K562 (cell line): ENCODE data around the gene ARHGAP10. TPM values are rescaled to one million over a fixed set of nuclear protein-coding genes. Genes with fewer than 3 reads are reported as not detected.

Experiments
- ATAC-seq: fragments of 200-7000 bp; cut with Tn5 transposase; 3 replicates; pipeline ENCODE4 v1.9.1; 2020; ENCODE audit warnings: moderate library complexity
- BruUV-seq: library from RNA; stranded (reverse); fragments of 400-500 nt; replicated peaks from 2 replicates; lab custom pipeline; 2021; lab: Mats Ljungman, UMichigan
- CTCF ChIA-PET: fragments of 300-600 bp; formaldehyde crosslinking; extraction: SDS; loops from one replicate; lab custom pipeline; 2021; ENCODE audit warnings: low intra/inter-chr PET ratio; lab: Yijun Ruan, JAX
- POLR2A ChIA-PET: fragments of 300-600, 350-650 bp; sonication (Branson Sonifier 250); formaldehyde crosslinking; extraction: SDS; loops from one replicate; lab custom pipeline; 2021; ENCODE audit warnings: antibody characterized with exemption, inconsistent platforms; lab: Yijun Ruan, JAX
- DNase-seq, 4 experiments: peaks; one replicate each; pipeline versions ENCODE4 v3.0.0 to v3.0.0-alpha.2; 2011 to 2018; ENCODE audit warnings: low spot score in 3 of 4, mixed read lengths in 3 of 4; ENCODE audit errors: extremely low read depth in 1 of 4
- FAIRE-seq: peaks from 2 replicates; lab custom pipeline; 2011; peaks lifted over from hg19 to GRCh38; lab: Jason Lieb, UNC
- H2AFZ ChIP-seq: 2 replicates; pipeline ENCODE4 v1.6.0; 2011; ENCODE audit warnings: low read depth, low read length, control low read depth, inconsistent platforms
- H3K27ac ChIP-seq: fragments of 200-600 bp; 3 replicates; pipeline ENCODE4 v1.8.0; 2011; ENCODE audit warnings: low read depth, mild to moderate bottlenecking, control low read depth, inconsistent platforms, low read length, moderate library complexity, mixed read lengths; ENCODE audit errors: extremely low read depth
- H3K27me3 ChIP-seq, 2 experiments: fragments of 300-600 bp in 1 of 2; 2 replicates in 1 of 2; 3 replicates in 1 of 2; pipeline versions ENCODE4 v1.6.0 to v1.8.0; 2011; ENCODE audit warnings: inconsistent platforms in 2 of 2, low read length in 2 of 2, mild to moderate bottlenecking in 1 of 2, mixed read lengths in 1 of 2, moderate library complexity in 1 of 2; ENCODE audit not compliant: control insufficient read depth in 2 of 2, insufficient read depth in 2 of 2
- H3K36me3 ChIP-seq: fragments of 300-600 bp; 3 replicates; pipeline ENCODE4 v1.8.0; 2011; ENCODE audit warnings: mild to moderate bottlenecking, low read length, inconsistent platforms; ENCODE audit not compliant: control insufficient read depth, insufficient read depth
- H3K4me1 ChIP-seq, 2 experiments: fragments of 200-600 bp in 1 of 2; replicated peaks in 1 of 2; 2 replicates in 1 of 2; 3 replicates in 1 of 2; pipeline versions ENCODE4 v1.5.1 to v1.8.0; 2011; ENCODE audit warnings: inconsistent platforms in 2 of 2, low read length in 2 of 2, mild to moderate bottlenecking in 1 of 2, mixed read lengths in 1 of 2, moderate library complexity in 1 of 2; ENCODE audit not compliant: control insufficient read depth in 2 of 2, insufficient read depth in 2 of 2
- H3K4me2 ChIP-seq: 2 replicates; pipeline ENCODE4 v1.6.1; 2011; ENCODE audit warnings: low read length, control low read depth, inconsistent platforms, mixed read lengths; ENCODE audit not compliant: insufficient read depth
- H3K4me3 ChIP-seq: fragments of 200-600 bp; sonication (generic), shearing (Covaris generic); 2 replicates; pipeline ENCODE4 v1.5.1; 2016; ENCODE audit warnings: control low read depth, inconsistent platforms
- H3K79me2 ChIP-seq: fragments of 200-600 bp; 3 replicates; pipeline ENCODE4 v1.8.0; 2011; ENCODE audit warnings: low read length, inconsistent platforms; ENCODE audit not compliant: control insufficient read depth, insufficient read depth
- H3K9ac ChIP-seq, 2 experiments: 2 replicates each; pipeline versions ENCODE4 v1.6.0 to v1.6.1; 2011; ENCODE audit warnings: low read depth in 2 of 2, low read length in 2 of 2, control low read depth in 1 of 2, inconsistent platforms in 1 of 2, mild to moderate bottlenecking in 1 of 2, mixed read lengths in 1 of 2; ENCODE audit not compliant: insufficient read depth in 1 of 2
- H3K9me1 ChIP-seq: one replicate; pipeline ENCODE4 v1.6.0; 2011; ENCODE audit warnings: inconsistent platforms, mild to moderate bottlenecking, low read length, moderate library complexity; ENCODE audit not compliant: control insufficient read depth, insufficient read depth
- H3K9me3 ChIP-seq: replicated peaks from 2 replicates; pipeline ENCODE4 v1.5.1; 2011; ENCODE audit warnings: low read depth, low read length, inconsistent platforms; ENCODE audit not compliant: control insufficient read depth, insufficient read depth
- H4K20me1 ChIP-seq: replicated peaks from 2 replicates; pipeline ENCODE4 v1.6.1; 2011; ENCODE audit warnings: low read length, inconsistent platforms, mixed read lengths; ENCODE audit not compliant: control insufficient read depth, insufficient read depth
- BRCA1 ChIP-seq, 2 experiments: fragments of 450-650 bp in 1 of 2; sonication (generic) in 1 of 2; formaldehyde crosslinking in 1 of 2; IDR thresholded peaks; 2 replicates each; pipeline versions ENCODE4 v1.5.0 to v1.6.1; 2017 to 2020; ENCODE audit warnings: mild to moderate bottlenecking in 1 of 2, missing genetic modification reagents in 1 of 2
- CEBPB ChIP-seq: fragments of 450-650 bp; IDR thresholded peaks from 2 replicates; pipeline ENCODE4 v1.6.1; 2016; ENCODE audit warnings: missing genetic modification characterization, missing compliant biosample characterization
- ESRRB ChIP-seq: fragments of 250-450 bp; sonication (Bioruptor Pico); IDR thresholded peaks from 2 replicates; pipeline ENCODE4 v1.5.0; 2020; ENCODE audit warnings: mild to moderate bottlenecking, moderate library complexity, borderline replicate concordance
- RBM22 ChIP-seq: fragments of 200-400 bp; formaldehyde crosslinking; IDR thresholded peaks from 2 replicates; pipeline ENCODE4 v1.6.1; 2018; ENCODE audit warnings: low read length, low read depth; ENCODE audit not compliant: poor library complexity, severe bottlenecking
- SPI1 ChIP-seq: IDR thresholded peaks from 2 replicates; pipeline ENCODE4 v1.6.1; 2011; ENCODE audit warnings: low read depth, low read length, control low read depth, borderline replicate concordance
- SUPT5H ChIP-seq: fragments of 450-650 bp; IDR thresholded peaks from 2 replicates; pipeline ENCODE4 v1.6.1; 2016
- ZNF589 ChIP-seq: fragments of 200-800 bp; sonication (Bioruptor generic); IDR thresholded peaks from 2 replicates; pipeline ENCODE4 v1.6.1; 2016; ENCODE audit warnings: low read depth, missing genetic modification characterization, missing compliant biosample characterization
- whole genome bisulfite sequencing: fragments of 100-300 bp; shearing (Covaris generic); methylation state at CpG from one replicate; pipeline ENCODE4 v1.1.6; 2016; ENCODE audit warnings: low coverage, mixed read lengths; ENCODE audit not compliant: insufficient coverage; ENCODE audit errors: missing lambda C conversion rate; 5-methylcytosine and 5-hydroxymethylcytosine counted together
- in situ Hi-C: fragments of 300-500 bp; cut with MboI; formaldehyde crosslinking; loops from 4 replicates; pipeline ENCODE4 v1.15.0; 2018; ENCODE audit warnings: inconsistent platforms, mixed read lengths
- intact Hi-C: fragments of 100-400 bp; cut with micrococcal nuclease; formaldehyde crosslinking; loops from 2 replicates; pipeline ENCODE4 v1.14.2; 2022
- polyA plus RNA-seq, 8 experiments: library from polyadenylated mRNA; depleted of rRNA in 4 of 8; stranded (reverse) in 5 of 8; unstranded in 3 of 8; fragments of >200 nt; fragmentation: Nextera tagmentation in 2 of 8; fragmentation: Illumina TruSeq in 1 of 8; extraction: Ambion mirVana in 2 of 8; extraction: Trizol in 1 of 8; gene quantifications; 2 replicates each; pipeline versions ENCODE4 v1.2.1 to v1.2.3, GENCODE V29; 2011 to 2014; ENCODE audit warnings: inconsistent platforms in 1 of 8, missing spikeins in 1 of 8
- total RNA-seq, 7 experiments: library from RNA; depleted of rRNA in 6 of 7; stranded (reverse); fragments of >200 nt in 6 of 7; fragmentation: Illumina TruSeq in 2 of 7; extraction: Trizol in 2 of 7; gene quantifications; 2 replicates each; pipeline versions ENCODE4 v1.2.1 to v1.2.3, GENCODE V29; 2011 to 2021; ENCODE audit warnings: low replicate concordance in 1 of 7
- TF ChIP-seq, protein P1 (sequence below): IDR thresholded peaks from 3 replicates; pipeline ENCODE4 v1.6.1; 2011; ENCODE audit warnings: borderline replicate concordance, mild to moderate bottlenecking, moderate library complexity; ENCODE audit not compliant: insufficient read length; ENCODE audit errors: extremely low read depth

Gene ARHGAP10
- total and polyA plus RNA-seq, 9 of the 15 experiments (the other 6 are each of a cell fraction or from before 2014, with no cell fraction given): 0.03 to 0.22 (median 0.06) TPM; not detected in 3

DNA sequence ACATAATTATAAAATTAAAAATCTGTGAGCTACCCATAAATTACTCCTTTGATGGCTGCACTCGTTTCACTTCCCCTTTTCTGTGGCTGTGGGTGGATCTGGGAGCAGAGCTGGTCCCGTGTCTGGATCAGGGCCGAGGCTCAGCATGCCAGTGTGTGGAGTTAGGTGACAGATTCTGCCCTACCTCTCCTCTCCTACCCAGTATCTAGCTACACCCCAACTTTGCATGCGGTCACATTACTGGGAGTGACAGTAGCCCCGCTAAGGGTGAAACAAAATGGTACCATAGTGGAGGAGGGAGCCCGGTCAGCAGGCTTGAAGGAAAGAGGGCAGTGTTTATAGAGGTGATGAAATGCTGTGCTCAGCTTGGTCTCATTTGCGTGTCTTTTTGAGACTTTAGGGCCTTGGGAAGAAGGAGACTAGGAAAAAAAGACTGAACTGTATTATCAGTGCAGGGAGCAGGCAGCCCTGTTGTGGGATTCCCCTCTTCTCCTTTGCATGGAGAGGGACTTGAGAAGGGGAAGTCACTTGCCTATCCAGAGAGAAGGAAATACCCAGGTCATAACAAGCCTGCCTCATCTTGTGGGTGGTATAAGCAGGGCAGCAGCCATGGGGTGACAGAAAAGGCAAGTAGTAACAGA is 48.4 kb downstream of the ARHGAP10 start (continued):
- peak; percentile 91 for TF ChIP-seq SPI1

DNA sequence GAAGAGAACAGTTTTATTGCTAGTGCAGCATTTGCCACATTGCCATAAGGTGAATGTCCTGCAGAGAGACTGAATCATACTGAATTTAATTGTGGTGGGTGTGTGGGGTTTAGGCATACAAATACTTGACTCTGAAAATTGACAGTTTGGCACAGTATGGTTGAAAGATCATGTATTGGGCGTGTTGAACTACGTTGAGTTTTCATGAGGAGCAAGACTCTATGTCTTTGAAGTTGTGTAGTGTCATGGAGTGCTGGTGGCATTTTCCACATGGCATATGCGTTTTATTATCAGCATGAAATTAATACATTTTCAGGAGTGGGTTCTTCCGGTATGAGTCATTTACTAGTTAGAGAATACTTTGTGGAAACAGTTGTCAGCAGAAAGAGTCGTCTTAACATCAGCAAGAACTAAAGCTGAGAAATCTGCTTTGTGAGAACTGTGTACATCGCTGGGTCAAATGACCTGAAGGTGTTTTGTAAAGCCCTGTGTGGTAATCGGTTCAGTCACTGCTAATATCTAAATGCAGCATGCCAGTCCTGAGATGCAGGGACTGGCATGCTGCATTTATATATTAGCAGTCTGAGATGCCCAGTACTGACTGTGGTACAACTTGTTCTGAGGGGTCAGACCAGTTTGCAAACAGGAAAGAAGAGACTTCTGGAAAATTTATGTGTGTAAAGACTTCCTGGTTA is 50.3 kb downstream of the ARHGAP10 start:
- ATAC-seq (no peak), FAIRE-seq (no peak), DNase-seq (no peak)
- Histone ChIP-seq H2AFZ (no peak overlapping the region), H3K79me2 (no peaks in the 10 kb centered on the region), H4K20me1 (no peaks in the 10 kb centered on the region), H3K4me3 (no peak overlapping the region), H3K9me1 (no peaks in the 10 kb centered on the region), H3K36me3 (no peaks in the 10 kb centered on the region), H3K9ac (no peak overlapping the region), H3K27ac (no peak overlapping the region), H3K4me1 (no peaks in the 10 kb centered on the region), H3K27me3 (peaks cover 0 to 19% of the 10 kb centered on the region in 2 experiments; a peak in 3 of 5 replicates), H3K4me2 (no peak overlapping the region), H3K9me3 (no peaks in the 10 kb centered on the region)
- intact Hi-C loops: no loop called here
- ChIA-PET POLR2A (no interaction called here), CTCF (no interaction called here)
- in situ Hi-C loops: no loop called here
- TF ChIP-seq ESRRB (CRISPR knock-in tag): no peak
- no peak for TF ChIP-seq RBM22
- no peak for TF ChIP-seq CEBPB (tag)
- TF ChIP-seq, protein P1, sequence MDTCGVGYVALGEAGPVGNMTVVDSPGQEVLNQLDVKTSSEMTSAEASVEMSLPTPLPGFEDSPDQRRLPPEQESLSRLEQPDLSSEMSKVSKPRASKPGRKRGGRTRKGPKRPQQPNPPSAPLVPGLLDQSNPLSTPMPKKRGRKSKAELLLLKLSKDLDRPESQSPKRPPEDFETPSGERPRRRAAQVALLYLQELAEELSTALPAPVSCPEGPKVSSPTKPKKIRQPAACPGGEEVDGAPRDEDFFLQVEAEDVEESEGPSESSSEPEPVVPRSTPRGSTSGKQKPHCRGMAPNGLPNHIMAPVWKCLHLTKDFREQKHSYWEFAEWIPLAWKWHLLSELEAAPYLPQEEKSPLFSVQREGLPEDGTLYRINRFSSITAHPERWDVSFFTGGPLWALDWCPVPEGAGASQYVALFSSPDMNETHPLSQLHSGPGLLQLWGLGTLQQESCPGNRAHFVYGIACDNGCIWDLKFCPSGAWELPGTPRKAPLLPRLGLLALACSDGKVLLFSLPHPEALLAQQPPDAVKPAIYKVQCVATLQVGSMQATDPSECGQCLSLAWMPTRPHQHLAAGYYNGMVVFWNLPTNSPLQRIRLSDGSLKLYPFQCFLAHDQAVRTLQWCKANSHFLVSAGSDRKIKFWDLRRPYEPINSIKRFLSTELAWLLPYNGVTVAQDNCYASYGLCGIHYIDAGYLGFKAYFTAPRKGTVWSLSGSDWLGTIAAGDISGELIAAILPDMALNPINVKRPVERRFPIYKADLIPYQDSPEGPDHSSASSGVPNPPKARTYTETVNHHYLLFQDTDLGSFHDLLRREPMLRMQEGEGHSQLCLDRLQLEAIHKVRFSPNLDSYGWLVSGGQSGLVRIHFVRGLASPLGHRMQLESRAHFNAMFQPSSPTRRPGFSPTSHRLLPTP: no peak
- TF ChIP-seq SUPT5H: no peak
- TF ChIP-seq BRCA1 (IDR thresholded peaks at IDR 0.05): no peak
- TF ChIP-seq BRCA1 (CRISPR knock-in tag; IDR thresholded peaks at IDR 0.05): no peak
- no peak for TF ChIP-seq ZNF589 (CRISPR knock-in tag)
- no TSS peak for BruUV-seq
- WGBS: 17% methylated on average over 7 of the region's 7 CpGs
